GM19351 (cell line): Measurements from ENCODE around the gene OR10K1.
"Not testable (repeated sequence)": the region's sequence is repeated elsewhere in the genome, so short reads cannot be mapped to it uniquely, and the experiment has no call there.

ENCODE experiments used
- ATAC-seq: cut with Tn5 transposase; IDR thresholded peaks from one replicate; pipeline ENCODE4 v1.9.1; 2021; ENCODE audit warnings: mild to moderate bottlenecking, moderate library complexity; ENCODE audit not compliant: unreplicated experiment

Gene OR10K1

GRCh38 chr1:158461534-158461933 lies at the start of gene OR10K1:
Gene OR10K1 (plus strand): TSS chr1:158461834. CDS start chr1:158465562, 3,728 bp downstream.
- ATAC-seq: no peak

DNA sequence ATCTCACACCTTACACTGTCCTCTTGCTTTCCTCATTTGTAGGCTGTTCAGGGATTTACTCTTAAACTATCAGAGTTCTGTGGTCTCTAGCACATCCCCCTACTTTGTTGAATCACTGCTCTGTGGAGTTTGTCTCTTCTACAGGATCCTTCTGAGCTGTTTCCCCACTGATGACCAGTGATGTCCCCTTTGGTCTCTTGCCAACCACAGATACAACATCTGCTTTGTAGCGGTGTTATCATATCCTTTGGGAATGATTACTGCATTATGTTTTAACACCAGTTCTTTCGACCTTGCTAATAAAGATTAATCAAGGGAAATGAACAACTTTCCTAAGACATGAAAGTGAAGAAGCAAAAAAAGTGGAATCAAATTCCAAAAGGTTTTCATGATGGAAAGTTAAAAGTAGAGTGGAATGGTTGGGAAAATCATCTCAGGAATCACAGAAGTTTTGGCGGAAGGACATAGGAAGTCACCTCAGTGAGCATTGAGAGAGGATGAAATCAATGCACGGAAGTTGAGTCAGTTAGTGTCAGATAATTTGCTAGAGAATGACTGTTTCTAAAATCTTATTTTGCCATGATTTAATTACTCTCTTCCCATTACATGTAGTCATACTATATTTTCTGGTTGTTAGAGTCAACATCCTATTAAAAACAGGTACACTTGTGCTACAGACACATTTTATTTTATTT lies 46.8 kb upstream of the OR10K1 start:
- ATAC-seq: no peak

DNA sequence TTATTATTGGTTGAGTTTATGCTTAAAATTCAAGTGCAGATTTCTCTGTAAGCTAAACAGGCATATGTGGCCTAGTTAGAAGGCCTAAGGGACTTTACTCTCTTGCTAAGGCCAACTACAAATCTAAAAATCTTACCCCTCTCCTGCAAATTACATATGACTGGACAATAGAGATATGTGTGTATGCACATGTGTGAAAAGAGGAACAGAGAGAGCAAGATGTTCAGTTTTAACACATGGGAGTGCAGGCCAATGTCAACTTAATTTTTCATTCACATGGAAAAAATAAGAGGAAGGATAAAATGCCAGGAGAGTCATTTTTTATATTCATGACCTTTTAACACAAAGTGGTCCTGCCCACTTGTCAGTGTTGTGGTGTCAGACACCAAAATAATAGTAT lies 44.0 kb upstream of the OR10K1 start:
- no peak for ATAC-seq

GRCh38 chr1:158422212-158422611 lies 39.4 kb upstream of the OR10K1 start:
- ATAC-seq: no peak

DNA sequence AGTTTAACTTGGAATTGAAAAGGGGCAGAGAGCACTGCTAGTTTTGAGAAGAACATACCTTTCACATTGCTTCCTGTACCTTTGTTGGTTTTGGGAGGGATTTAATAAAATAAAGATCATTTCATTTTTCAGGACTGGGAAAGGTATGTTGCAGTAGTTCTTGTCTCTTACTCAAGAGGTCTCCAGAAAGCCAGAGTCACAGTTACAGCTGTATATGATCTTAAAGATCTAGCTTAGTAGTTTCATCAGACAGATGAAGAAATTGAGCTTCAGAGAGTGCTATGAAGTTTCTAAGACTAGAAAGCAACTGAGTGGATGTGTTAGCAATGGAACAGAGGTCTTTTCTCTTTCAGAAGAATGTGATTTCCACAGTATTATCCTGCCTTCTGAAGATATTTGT lies 36.6 kb upstream of the OR10K1 start:
- no peak for ATAC-seq

DNA sequence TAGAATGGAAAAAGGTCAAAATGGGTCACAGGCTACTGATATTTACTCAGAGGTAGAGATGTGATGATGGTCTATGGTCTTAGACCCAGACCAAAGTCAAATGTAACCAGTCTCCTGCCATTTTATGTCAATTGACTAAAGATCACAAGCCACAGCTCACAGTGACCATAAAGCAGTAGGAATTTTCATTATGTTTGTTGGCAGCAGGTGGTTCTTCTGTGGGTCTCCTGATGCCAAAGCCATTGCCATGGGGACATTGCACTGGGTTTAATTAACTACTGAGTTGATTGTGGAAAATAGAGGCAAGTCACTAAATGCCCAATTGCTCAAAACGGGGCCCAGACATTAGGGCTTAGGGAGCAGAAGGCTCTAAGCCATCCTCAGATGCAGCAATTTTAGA lies 35.5 kb upstream of the OR10K1 start, which contains the start of gene OR10K2:
Gene OR10K2, minus strand, starts transcription at position 101 of the 400 bp plus-strand sequence. CDS start 5,371 bp downstream, outside the sequence.
- no peak for ATAC-seq

DNA sequence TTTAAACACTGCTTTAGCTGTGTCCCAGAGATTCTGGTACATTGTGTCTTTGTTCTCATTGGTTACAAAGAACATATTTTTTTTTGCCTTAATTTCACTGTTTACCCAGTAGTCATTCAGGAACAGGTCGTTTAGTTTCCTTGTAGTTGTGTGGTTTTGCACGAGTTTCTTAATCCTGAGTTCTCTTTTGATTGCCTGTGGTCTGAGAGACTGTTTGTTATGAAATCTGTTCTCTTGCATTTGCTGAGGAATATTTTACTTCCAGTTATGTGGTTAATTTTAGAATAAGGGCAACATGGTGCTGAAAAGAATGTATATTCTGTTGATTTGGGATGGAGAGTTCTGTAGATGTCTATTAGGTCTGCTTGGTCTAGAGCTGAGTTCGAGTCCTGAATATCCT lies 31.5 kb upstream of the OR10K1 start:
- not testable (repeated sequence) for ATAC-seq

DNA sequence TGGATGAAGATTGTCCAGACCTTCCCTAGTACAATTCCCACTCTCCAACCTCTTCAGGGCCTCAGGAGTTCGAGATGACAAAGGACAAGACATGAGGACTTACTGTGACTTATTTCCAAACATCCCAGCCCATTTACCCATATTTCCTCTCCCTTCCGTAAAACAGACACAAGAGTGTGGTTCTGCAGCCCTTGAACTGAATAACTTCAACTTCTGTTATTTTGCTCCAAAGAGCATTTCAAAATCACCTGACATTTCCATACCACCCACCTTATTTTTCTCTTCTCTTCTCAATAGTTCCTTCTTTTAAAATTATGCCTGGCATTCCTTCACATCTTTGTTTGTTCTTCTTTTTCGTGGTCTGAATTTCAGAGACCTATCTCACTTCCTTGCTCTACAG lies 26.9 kb upstream of the OR10K1 start:
- ATAC-seq: no peak

DNA sequence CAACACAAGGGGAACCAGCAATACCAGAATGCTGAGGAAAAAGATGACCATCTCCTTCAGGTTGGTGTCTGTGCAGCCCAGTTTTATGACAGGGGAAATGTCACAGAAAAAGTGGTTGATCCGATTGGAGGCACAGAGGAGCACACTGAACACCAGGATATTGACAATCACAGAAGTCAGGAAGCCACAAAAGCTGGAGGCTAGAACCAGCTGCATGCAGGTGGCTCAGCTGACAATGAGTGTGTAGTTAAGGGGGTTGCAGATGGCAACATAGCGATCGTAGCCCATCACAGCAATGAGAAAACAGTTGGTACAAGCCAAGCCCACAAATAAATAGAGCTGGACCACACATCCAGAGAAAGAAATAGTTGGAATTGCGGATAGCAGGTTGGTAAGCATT lies 16.3 kb upstream of the OR10K1 start:
- ATAC-seq: no peak

DNA sequence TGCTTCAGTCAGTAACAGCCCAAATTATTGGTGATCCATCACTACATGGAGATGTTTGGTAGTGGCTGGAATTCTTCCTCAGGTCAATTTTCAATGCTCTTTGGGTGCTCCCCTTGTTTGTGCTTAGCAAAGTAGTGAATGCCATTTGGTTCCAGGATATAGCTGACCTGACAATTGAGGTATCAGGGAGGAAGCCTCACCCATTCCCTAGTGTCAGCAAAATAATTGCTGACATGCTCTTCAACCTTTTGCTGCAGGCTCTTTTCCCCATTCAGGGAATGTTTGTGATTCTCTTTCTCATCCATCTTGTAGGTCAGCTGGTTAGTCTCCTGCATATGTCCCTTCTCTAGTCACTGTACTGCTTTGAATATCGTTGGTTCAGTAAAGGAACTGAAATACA lies 7.1 kb upstream of the OR10K1 start:
- no peak for ATAC-seq

DNA sequence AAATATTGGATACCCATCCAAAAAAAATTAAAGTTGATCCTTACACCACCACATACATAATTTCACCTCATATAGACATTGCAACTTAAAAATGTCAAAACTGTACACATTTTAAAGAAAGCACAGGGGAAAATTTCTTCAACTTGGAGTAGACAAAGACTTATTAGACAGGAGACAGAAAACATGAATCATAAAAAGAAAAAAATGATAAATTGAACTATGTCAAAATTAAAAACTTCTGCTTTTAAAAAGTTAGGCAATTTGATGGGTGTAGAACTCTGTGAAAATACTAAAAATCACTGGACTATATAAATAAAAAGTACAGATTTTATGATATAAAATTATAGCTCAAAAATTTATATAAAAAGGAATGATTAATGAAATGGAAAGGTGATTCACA lies 4.4 kb upstream of the OR10K1 start:
- ATAC-seq: no peak

GRCh38 chr1:158458263-158458662 lies 3.4 kb upstream of the OR10K1 start:
- ATAC-seq: no peak

DNA sequence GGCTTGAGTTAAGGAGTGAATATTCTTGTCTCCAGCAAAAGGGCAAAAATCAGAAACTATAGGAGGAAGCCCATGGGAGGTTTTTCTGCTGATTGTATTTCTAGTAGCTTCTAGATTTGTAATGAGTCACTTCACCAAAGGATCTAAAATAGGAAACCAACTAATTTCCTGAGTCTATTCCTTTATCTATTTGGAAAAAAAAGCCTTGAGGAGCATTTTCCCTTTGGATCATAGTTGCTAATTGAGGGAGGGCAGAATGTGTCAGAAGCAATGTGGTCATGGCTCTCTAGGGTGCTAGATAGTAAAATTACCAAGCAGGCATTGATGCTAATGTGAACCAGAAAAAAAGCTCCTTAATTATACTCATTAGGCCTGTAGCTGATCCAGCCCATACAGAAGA lies 10.3 kb downstream of the OR10K1 start, which contains the start of gene OR10R2:
Gene OR10R2, plus strand, starts transcription at position 301 of the 400 bp plus-strand sequence. CDS start 106 bp downstream, outside the sequence.
- no peak for ATAC-seq

- ATAC-seq: no peak
Observed at GRCh38 chr1:158485455-158485854, 23.8 kb downstream of the OR10K1 start.

GRCh38 chr1:158491316-158491715 lies 29.7 kb downstream of the OR10K1 start:
- ATAC-seq: no peak

DNA sequence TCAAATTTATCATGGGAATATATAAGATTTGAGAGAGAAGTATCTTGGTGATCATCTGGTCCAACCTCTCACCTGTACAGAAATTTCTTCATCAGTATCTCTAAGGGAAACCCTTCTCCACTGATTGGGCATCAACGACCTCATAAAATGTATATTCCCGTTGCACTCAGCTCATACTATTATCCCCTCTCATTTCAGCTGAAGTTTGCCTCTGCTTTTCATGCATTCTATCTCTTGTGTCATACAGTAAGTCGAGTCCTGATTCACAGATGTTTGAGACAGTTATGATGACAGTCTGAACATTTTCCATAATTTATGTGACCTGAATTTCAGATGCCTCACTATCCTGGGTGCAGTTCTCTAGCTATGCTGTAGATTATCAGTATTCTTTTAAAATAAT lies 31.4 kb downstream of the OR10K1 start:
- no peak for ATAC-seq

DNA sequence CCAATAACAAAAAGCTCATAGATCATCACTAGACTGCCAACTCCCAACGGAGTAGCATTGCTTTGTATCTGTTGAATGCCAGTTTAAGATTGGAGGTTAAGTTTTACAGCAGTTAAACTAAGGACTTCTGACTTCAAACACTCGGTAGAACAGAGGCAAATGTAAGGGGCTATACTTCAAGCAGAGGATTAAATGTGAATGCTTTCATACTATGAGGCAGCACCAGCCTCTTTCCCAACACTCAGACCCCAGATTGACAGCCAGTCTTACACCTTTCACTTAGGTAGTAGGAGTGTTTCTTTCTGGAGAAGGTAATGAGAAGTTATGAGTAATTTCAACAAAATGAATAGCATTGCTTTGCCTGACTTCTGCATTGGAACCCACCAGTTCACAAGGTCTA lies 33.2 kb downstream of the OR10K1 start:
- no peak for ATAC-seq

- no peak for ATAC-seq
Observed at GRCh38 chr1:158496374-158496773, 34.7 kb downstream of the OR10K1 start.

DNA sequence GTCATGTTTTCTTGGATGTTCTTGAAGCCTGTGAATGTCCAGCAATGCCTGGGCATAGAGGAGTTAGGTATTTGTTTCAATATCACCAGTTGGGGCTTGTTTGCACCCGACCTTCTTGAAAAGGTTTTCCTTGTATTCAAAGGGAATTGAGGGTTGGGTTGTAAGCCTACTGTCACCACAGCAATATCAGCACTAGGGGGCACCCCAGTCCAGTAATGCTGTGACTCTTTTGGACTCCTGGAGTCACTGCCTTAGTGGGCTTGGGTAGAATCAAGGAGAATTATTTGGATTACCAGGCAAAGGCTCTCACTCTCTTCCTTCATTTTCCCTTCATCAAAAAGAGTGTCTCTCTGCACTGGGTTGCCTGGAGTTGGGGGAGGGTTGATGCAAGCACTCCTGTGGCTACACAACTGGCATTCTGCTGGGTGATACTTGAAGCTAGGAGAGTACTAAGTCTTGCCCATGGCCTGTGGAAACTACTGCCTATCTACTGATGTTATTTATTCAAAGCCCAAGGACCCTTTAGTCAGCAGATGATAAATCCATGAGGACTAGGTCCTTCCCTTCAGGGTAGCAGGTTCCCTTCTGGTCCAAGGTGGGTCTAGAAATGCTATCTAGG lies 44.8 kb downstream of the OR10K1 start:
- ATAC-seq: no peak

GRCh38 chr1:158507511-158507910 lies 45.9 kb downstream of the OR10K1 start:
- ATAC-seq: no peak

DNA sequence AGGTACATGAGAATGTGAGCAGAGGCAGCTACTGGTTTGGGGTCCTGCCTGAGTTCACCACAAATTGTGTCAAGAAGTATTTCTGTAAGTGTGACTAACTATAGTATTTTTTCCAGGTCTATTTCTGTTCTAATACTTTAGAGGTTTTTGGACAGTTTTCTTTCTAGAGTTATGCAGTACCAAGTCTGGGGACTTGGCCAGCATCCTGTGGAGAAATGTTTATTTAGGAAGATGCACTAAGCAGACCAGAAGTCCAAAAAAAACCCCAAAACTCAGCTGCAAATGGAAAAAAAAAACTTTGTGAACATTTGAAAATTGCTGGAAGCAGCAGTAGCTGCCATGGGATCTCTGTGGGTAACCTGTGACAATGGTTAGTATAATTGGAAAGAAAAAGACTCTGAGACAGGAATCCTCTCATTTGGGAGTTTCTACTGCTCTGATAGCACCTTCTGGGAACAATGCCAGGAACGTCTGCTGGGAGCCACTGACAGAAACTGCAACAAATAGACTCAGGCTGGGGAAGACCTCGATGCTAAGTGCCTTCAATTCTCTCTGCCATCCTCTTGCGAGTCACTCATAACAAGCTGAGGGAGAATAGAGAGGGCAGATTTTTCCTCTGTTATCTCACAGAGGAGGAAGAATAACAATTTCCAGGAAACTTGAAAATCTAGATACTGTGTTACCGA lies 48.0 kb downstream of the OR10K1 start:
- no peak for ATAC-seq

DNA sequence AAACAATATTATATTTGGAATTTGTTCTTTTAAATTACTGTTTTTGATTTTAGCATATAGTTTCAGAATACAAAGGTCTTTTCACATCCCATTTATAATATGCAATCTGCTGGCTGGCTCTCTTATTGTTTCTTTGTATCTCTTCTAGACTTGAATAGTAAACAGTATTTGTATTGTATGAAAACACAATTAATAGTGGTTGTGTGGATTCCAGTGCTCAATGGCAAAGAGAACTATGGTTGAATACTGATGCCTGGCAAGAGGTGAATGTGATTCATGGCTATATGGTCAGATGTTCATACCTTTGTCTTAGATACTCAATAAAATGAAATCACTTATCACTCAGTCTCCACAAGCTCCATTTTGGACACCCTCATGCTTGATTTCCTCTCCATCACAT lies 55.3 kb downstream of the OR10K1 start:
- no peak for ATAC-seq
